HG03066 (cell line): ENCODE results near the gene TMEM255B.
"Not testable (repeated sequence)": the region's sequence is repeated elsewhere in the genome, so short reads cannot be mapped to it uniquely, and the experiment has no call there.

ENCODE experiments used
- ATAC-seq: cut with Tn5 transposase; IDR thresholded peaks from one replicate; pipeline ENCODE4 v1.9.1; 2021; ENCODE audit warnings: low read depth; ENCODE audit not compliant: unreplicated experiment

Gene TMEM255B

GRCh38 chr13:113734099-113734825 is 24.8 kb upstream of the TMEM255B start:
- ATAC-seq, result no peak

- ATAC-seq, result no peak
Measured at GRCh38 chr13:113734826-113735125, 24.2 kb upstream of the TMEM255B start.

- no peak for ATAC-seq
Measured at GRCh38 chr13:113735194-113735593, 23.8 kb upstream of the TMEM255B start.

GRCh38 chr13:113735750-113736149 is 23.3 kb upstream of the TMEM255B start:
- no peak for ATAC-seq

- ATAC-seq, result no peak
Measured at GRCh38 chr13:113736258-113736731, 22.7 kb upstream of the TMEM255B start.

- ATAC-seq, result no peak
Measured at GRCh38 chr13:113737803-113738202, 21.2 kb upstream of the TMEM255B start.

GRCh38 chr13:113739527-113740285 is 19.3 kb upstream of the TMEM255B start:
- ATAC-seq, result no peak

- ATAC-seq, result no peak
Measured at GRCh38 chr13:113740286-113740556, 18.8 kb upstream of the TMEM255B start.

GRCh38 chr13:113740661-113741060 is 18.4 kb upstream of the TMEM255B start:
- no peak for ATAC-seq

- no peak for ATAC-seq
Measured at GRCh38 chr13:113741191-113741668, 17.8 kb upstream of the TMEM255B start.

- ATAC-seq, result no peak
Measured at GRCh38 chr13:113742000-113742441, 17.0 kb upstream of the TMEM255B start.

GRCh38 chr13:113742445-113743120 is 16.4 kb upstream of the TMEM255B start:
- ATAC-seq, result no peak

GRCh38 chr13:113743366-113744195 is 15.4 kb upstream of the TMEM255B start:
- no peak for ATAC-seq

GRCh38 chr13:113744197-113745000 is 14.6 kb upstream of the TMEM255B start:
- no peak for ATAC-seq

GRCh38 chr13:113745059-113745458 is 14.0 kb upstream of the TMEM255B start:
- no peak for ATAC-seq

- ATAC-seq, result not testable (repeated sequence)
Measured at GRCh38 chr13:113745500-113746142, 13.4 kb upstream of the TMEM255B start.

- ATAC-seq, result no peak
Measured at GRCh38 chr13:113746143-113746525, 12.9 kb upstream of the TMEM255B start.

GRCh38 chr13:113746671-113747070 is 12.4 kb upstream of the TMEM255B start:
- no peak for ATAC-seq

- ATAC-seq, result no peak
Measured at GRCh38 chr13:113747291-113747833, 11.7 kb upstream of the TMEM255B start.
